Right renal cortex interstitium (tissue), 3 donors: ENCODE results near the gene PTGDS. TPM values are rescaled to one million over a fixed set of nuclear protein-coding genes. Genes with fewer than 3 reads are reported as not detected.

Source experiments
- DNase-seq, 3 donors: peaks; one replicate each; pipeline ENCODE4 v3.0.0-alpha.2; 2013; ENCODE audit warnings: low read depth in 3 of 3, low spot score in 2 of 3
- polyA plus RNA-seq, 3 donors: library from polyadenylated mRNA; unstranded; fragments of 120-200 nt; gene quantifications; one replicate each; pipeline ENCODE4 v1.2.1, GENCODE V29; 2013; ENCODE audit not compliant: insufficient read length in 3 of 3

The PTGDS gene
- polyA plus RNA-seq, 3 donors: 20.9 to 29.3 (median 25.4) TPM

GRCh38 chr9:136972335-136972734 is 5.0 kb upstream of the PTGDS start:
- DNase-seq: no peak

- no peak for DNase-seq
These were observed 4.6 kb upstream of the PTGDS start for GRCh38 chr9:136972743-136973142.

GRCh38 chr9:136973618-136974617 is 3.4 kb upstream of the PTGDS start:
- no peak for DNase-seq

GRCh38 chr9:136974817-136975535 is 2.3 kb upstream of the PTGDS start:
- DNase-seq: no peak

- no peak for DNase-seq
These were observed 1.7 kb upstream of the PTGDS start for GRCh38 chr9:136975644-136976043.

GRCh38 chr9:136977649-136978072 is 357 bp downstream of the PTGDS start:
- no peak for DNase-seq

- no peak for DNase-seq
These were observed 965 bp downstream of the PTGDS start for GRCh38 chr9:136978073-136978864.

GRCh38 chr9:136978865-136979544 is 1.7 kb downstream of the PTGDS start:
- no peak for DNase-seq

- DNase-seq: no peak
These were observed 2.7 kb downstream of the PTGDS start for GRCh38 chr9:136979769-136980587.

GRCh38 chr9:136980669-136981478 is 3.6 kb downstream of the PTGDS start:
- DNase-seq: no peak

GRCh38 chr9:136981588-136982231 is 4.4 kb downstream of the PTGDS start:
- DNase-seq: no peak

GRCh38 chr9:136982232-136983051 is 5.1 kb downstream of the PTGDS start, which contains the start of gene LCNL1:
Gene LCNL1, plus strand, starts transcription at chr9:136982993. Its CDS starts 594 bp downstream, at chr9:136983587.
- no peak for DNase-seq

GRCh38 chr9:136983167-136983566 is 5.9 kb downstream of the PTGDS start:
- DNase-seq: no peak

- DNase-seq: no peak
These were observed 6.5 kb downstream of the PTGDS start for GRCh38 chr9:136983656-136984314.

- DNase-seq: no peak
These were observed 7.2 kb downstream of the PTGDS start for GRCh38 chr9:136984464-136985026.

- no peak for DNase-seq
These were observed 7.8 kb downstream of the PTGDS start for GRCh38 chr9:136985027-136985602.
